Measurements from ENCODE around the gene DIMT1.
A peak's percentile ranks its signal among the peaks of the same experiment; 100 is the strongest.

Gene DIMT1

GRCh38 chr5:62403411-62404250 is at the start of gene DIMT1:
Gene DIMT1 (minus strand): TSS chr5:62403905. CDS start chr5:62403772, 133 bp downstream.
- DNase-seq, result peak; percentile 92 to 93

- no peak for DNase-seq
Measured at GRCh38 chr5:62450259-62450658, 46.6 kb upstream of the DIMT1 start.

DNA sequence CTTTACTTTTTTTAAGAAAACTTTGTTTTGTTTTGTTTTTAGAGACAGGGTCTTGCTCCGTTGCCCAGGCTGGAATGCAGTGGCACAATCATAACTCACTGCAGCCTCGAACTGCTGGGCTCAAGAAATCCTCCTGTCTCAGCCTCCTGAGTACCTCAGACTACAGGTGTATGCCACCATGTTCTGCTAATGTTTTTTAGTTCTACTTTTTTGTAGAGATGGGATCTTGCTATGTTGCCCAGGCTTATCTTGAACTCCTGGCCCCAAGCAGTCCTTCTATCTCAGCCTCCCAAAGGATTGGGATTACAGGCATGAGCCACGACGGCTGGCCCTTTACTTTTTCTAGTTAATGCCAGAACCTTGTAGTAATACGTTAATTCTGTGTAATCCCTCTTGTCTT is 44.8 kb upstream of the DIMT1 start:
- DNase-seq, result no peak

- DNase-seq, result no peak
Measured at GRCh38 chr5:62432621-62433064, 28.9 kb upstream of the DIMT1 start.

DNA sequence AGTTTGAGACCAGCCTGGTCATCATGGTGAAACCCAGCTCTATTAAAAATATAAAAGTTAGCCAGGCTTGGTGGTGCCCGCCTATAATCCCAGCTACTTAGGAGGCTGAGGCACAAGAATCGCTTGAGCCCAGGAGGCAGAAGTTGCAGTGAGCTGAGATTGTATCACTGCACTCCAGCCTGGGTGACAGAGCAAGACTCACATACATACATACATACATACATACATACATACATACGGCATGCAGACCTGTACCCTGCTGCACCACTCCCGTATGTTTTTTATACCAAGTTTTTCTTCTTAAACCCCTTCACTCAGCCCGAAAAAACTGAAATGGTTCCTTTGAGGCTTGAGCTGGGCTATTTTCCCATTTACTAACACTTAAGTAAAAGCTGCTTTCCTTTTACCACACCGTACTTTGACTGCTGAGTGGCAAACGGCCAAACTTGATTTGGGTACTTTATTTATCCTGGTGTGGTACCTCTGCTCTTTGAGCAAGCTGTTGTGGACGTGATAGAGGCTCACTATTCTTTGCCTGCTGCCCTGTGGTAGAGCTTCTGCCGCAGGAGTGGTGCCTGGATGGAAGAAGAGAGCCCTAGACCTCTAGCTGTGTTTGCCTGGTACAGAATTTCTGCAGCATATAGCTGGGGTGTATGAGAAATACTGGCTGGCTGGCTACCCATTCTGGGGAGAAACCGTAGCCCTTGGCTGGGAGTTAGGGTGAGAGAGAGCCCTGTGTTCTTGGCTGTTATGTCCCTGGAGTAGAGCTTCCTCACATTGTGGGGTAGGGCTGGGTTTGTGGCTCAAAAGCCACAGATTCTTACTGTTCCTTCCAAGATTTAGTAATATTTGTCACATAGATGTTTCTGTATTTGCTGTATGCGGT is 28.3 kb upstream of the DIMT1 start:
- DNase-seq, result no peak

- no peak for DNase-seq
Measured at GRCh38 chr5:62424763-62425162, 21.1 kb upstream of the DIMT1 start.

GRCh38 chr5:62421414-62421813 is 17.7 kb upstream of the DIMT1 start:
- no peak for DNase-seq

DNA sequence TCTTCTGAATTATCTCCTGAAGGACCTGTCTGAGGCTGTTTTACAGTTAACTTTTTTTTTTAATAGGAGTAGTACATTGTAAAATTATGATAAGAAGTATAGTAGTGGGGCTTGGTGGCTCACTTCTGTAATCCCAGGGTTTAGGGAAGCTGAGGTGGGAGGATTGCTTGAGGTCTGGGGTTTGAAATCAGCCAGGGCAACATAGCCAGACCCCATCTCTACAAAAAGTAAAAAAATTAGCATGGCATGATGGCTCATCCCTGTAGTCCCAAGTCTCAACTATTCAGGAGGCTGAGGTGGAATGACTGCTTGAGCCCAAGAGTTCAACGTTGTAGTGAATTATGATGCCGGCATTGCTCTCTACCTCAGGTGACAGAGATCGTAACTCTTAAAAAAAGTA is 15.9 kb upstream of the DIMT1 start:
- no peak for DNase-seq

DNA sequence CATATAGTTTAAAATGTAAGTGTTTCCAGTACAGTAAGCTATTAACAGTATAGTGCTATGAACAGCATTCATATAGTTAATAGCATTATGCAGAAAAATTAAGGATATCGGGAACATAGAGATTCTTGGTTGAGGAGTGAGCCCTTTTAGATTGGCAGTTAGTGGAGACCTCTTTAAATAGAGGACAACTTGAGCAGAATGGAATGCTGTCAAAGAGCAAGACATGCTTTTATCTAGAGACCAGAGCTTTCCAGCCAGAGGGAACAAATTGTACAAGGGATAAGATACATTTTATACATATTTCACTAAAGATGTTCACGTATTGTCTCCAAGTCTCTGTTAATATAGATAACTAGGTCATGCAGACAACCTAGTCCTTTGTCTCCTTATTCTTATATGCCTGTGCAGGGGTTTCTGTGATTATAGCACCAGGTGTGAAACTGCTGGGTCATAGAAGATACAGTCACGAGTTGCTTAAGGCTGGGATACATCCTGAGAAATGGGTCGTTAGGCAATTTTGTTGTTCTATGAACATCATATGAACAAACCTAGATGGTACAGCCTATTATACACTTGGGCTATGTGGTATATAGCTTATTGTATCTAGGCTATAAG is 14.9 kb upstream of the DIMT1 start:
- DNase-seq, result no peak

GRCh38 chr5:62413711-62414110 is 10.0 kb upstream of the DIMT1 start:
- DNase-seq, result no peak

DNA sequence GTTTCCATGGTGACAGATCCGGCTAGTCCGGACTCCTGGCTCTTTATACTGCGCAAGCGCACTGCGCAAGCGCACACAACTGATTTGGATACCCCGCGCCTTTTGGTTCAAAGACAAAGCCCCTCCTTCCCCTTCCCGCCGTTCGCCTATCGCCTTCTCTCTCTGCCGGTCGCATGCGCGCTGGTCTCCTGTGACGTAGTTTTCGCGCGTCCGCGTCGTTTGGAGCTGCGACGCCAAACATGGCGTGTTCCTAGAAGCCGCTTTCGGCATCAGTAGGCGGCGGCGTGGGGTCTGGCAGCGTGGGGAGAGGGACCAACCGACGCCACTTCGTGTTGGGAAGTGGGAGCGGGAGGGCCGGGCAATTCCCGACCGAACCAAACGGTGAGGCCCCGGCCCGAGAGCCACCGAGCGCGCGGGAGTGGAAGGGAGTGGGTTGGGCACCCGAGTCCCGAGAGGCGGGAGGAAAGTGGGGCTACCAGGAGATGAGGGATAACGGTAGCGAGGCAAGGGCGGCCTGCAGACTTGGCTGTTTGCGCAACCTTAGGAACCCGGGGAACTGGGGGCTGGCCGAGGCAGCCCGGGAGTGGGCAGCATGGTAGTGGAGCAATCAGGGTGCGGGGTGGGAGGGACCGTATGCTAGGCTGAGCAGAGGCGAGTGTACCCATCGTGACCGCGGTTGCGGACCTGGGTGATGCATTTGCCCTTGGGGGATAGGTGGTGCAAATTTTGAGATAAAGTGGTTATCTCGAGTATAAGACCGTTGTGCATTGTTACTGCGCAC is 9.0 kb upstream of the DIMT1 start, which contains the start of gene IPO11:
IPO11 (plus strand) TSS at position 215 of the 781 bp plus-strand sequence. CDS start 24,517 bp downstream, outside the sequence.
- peak; percentile 99 for DNase-seq

GRCh38 chr5:62395210-62395950 is 8.3 kb downstream of the DIMT1 start:
- no peak for DNase-seq

DNA sequence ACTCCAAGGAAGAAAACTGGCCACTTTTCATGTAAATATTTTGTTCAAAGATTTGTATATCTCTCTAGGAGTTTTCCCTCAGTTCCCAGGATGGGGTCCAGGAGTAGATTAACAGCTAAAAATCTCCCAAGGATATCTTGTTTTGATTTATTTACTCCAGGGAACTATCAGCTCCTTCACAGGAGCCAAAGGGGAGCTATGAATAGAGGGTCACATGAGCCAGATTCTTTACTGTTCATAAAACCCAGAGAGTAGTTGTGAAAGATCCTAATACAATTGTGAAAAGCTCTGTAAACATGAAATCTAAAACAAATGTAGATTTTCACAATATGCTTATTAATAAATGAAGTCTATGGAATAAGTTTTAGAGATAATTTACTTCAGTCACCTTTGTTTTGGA is 16.9 kb downstream of the DIMT1 start:
- no peak for DNase-seq

DNA sequence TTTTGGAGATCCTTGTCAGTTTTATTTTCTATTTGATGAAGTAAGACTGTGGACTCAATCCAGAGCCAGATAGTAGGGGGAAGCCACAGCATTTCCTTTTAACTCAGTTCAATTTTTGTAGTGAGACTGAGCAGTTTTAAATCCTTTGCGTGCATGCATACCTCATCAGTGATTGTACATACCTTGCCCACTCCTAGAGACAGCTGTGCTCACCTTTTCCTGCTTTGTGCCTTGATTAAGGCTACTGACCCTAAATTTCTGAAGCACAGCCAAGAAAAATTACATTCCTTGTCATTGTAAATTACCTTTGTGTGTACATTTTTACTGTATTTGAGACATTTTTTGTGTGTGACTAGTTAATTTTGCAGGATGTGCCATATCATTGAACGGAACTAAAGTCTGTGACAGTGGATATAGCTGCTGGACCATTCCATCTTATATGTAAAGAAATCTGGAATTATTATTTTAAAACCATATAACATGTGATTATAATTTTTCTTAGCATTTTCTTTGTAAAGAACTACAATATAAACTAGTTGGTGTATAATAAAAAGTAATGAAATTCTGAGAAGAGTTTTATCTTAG is 17.8 kb downstream of the DIMT1 start:
- no peak for DNase-seq

DNA sequence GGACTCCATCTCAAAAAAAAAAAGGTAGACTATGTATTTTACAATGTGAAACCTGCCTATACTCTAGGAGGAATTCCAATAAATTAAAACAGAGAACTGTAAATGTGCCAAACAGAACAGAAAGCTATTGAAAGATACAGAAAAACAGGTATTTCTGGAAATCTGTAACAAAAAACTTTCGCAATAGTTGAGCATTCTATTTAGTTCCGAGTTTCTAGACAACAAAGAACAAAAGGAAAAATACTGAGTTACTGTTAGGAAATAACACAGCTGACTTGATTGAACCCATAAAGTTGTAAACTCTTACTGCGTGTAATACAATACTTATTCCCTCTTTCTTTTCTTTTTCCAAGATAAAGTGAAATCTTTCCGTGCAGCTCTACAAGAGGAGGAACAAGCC is 18.6 kb downstream of the DIMT1 start:
- no peak for DNase-seq

DNA sequence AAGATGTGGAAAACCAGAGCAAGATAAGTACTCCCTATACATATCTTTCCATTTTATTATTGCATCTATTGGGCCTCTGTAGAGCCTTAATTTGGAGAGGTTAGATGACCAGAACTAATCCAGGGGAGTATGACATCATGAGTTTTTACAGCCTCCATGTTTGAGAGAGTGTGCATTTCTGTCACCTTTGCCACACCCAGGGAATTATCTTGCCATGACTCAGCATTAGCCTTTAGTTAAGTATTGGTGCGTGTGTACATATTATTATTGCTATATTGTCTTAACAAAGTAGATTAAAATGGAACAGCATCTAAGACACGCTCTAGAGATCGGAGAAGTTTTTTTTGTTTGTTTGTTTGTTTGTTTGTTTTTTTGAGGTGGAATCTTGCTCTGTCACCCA is 27.6 kb downstream of the DIMT1 start:
- DNase-seq, result no peak

GRCh38 chr5:62375627-62376026 is 28.1 kb downstream of the DIMT1 start:
- DNase-seq, result no peak

GRCh38 chr5:62374090-62374489 is 29.6 kb downstream of the DIMT1 start:
- no peak for DNase-seq

GRCh38 chr5:62373382-62373781 is 30.3 kb downstream of the DIMT1 start:
- no peak for DNase-seq

DNA sequence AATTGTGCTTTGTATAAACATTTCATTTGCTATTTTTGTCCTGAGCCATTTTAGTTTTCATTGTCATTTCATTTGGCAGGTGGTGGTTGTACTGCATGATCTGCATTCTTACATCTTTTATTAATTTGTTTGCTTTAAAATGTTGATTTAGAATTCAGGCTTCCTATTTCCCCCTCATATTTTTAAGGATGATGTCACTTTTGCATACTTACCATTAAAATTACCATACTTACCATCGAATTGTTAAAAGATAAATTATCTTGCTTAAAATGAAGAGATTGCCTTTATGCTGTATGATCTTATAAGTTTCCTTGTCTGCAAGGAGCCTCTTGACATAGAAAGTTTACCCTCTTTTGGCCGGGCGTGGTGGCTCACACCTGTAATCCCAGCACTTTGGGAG is 31.1 kb downstream of the DIMT1 start:
- DNase-seq, result no peak

- no peak for DNase-seq
Measured at GRCh38 chr5:62371409-62371808, 32.3 kb downstream of the DIMT1 start.

Data from CD4-positive, alpha-beta T cell treated with Interleukin-1 beta for 1 hour (primary cell).